IMR-90 (cell line): Measurements from ENCODE around the gene PCDHGA6. TPM values are rescaled to one million over a fixed set of nuclear protein-coding genes. Genes with fewer than 3 reads are reported as not detected.

Source experiments
- ATAC-seq: fragments of 200-7000 bp; cut with Tn5 transposase; 2 replicates; pipeline ENCODE4 v1.9.1; 2020; ENCODE audit warnings: low read depth, mild to moderate bottlenecking, moderate library complexity
- BruUV-seq: library from RNA; stranded (reverse); fragments of 400-500 nt; replicated peaks from 2 replicates; lab custom pipeline; 2021; lab: Mats Ljungman, UMichigan
- CTCF ChIA-PET: fragments of 300-600 bp; formaldehyde crosslinking; extraction: SDS; loops from one replicate; lab custom pipeline; 2021; ENCODE audit warnings: antibody characterized with exemption; lab: Yijun Ruan, JAX
- POLR2A ChIA-PET: fragments of 300-600 bp; sonication (Branson Sonifier 250); formaldehyde crosslinking; loops from one replicate; lab custom pipeline; 2022; ENCODE audit warnings: antibody characterized with exemption; ENCODE audit not compliant: unreplicated experiment; lab: Charles Lee
- DNase-seq: peaks from one replicate; pipeline ENCODE4 v3.0.0; 2013
- H2AFZ ChIP-seq: replicated peaks from 2 replicates; pipeline ENCODE3; 2013; ENCODE audit warnings: low read length, mild to moderate bottlenecking; ENCODE audit not compliant: poor library complexity
- H2AK5ac ChIP-seq: 2 replicates; pipeline ENCODE4 v1.6.1; 2013; ENCODE audit warnings: low read depth, low read length, inconsistent platforms
- H2AK9ac ChIP-seq: replicated peaks from 2 replicates; pipeline ENCODE3; 2013; ENCODE audit warnings: mild to moderate bottlenecking, low read depth, low read length, moderate library complexity; ENCODE audit not compliant: poor library complexity
- H2BK120ac ChIP-seq: 2 replicates; pipeline ENCODE4 v1.6.1; 2013; ENCODE audit warnings: low read depth, low read length, inconsistent platforms
- H2BK15ac ChIP-seq: 3 replicates; pipeline ENCODE4 v1.6.1; 2013; ENCODE audit warnings: low read depth, low read length, inconsistent platforms
- H2BK20ac ChIP-seq: 2 replicates; pipeline ENCODE4 v1.6.1; 2013; ENCODE audit warnings: low read depth, mild to moderate bottlenecking, inconsistent platforms, low read length, moderate library complexity
- H2BK5ac ChIP-seq: 2 replicates; pipeline ENCODE4 v1.6.1; 2013; ENCODE audit warnings: mild to moderate bottlenecking, low read depth, low read length, inconsistent platforms; ENCODE audit not compliant: poor library complexity, severe bottlenecking
- H3K14ac ChIP-seq: replicated peaks from 2 replicates; pipeline ENCODE4 v1.6.1; 2013; ENCODE audit warnings: low read depth, low read length, inconsistent platforms
- H3K18ac ChIP-seq: 2 replicates; pipeline ENCODE4 v1.6.1; 2013; ENCODE audit warnings: low read depth, low read length, control low read depth
- H3K23ac ChIP-seq: 2 replicates; pipeline ENCODE4 v1.6.1; 2013; ENCODE audit warnings: low read depth, low read length, inconsistent platforms
- H3K27ac ChIP-seq: 2 replicates; pipeline ENCODE4 v1.5.1; 2013; ENCODE audit warnings: mild to moderate bottlenecking, control low read depth, low read length; ENCODE audit not compliant: insufficient read depth
- H3K27me3 ChIP-seq: 2 replicates; pipeline ENCODE4 v1.6.1; 2013; ENCODE audit warnings: low read length; ENCODE audit not compliant: control insufficient read depth, insufficient read depth
- H3K36me3 ChIP-seq: 2 replicates; pipeline ENCODE4 v1.6.1; 2013; ENCODE audit warnings: low read length, mixed read lengths; ENCODE audit not compliant: control insufficient read depth, insufficient read depth
- H3K4ac ChIP-seq: 2 replicates; pipeline ENCODE4 v1.6.1; 2013; ENCODE audit warnings: low read depth, low read length, inconsistent platforms
- H3K4me1 ChIP-seq: 2 replicates; pipeline ENCODE4 v1.6.1; 2013; ENCODE audit warnings: low read length, mixed read lengths; ENCODE audit not compliant: control insufficient read depth, insufficient read depth
- H3K4me2 ChIP-seq: 2 replicates; pipeline ENCODE4 v1.6.1; 2013; ENCODE audit warnings: low read depth, mild to moderate bottlenecking, control low read depth, low read length, moderate library complexity
- H3K4me3 ChIP-seq: 2 replicates; pipeline ENCODE4 v1.5.1; 2013; ENCODE audit warnings: low read depth, mild to moderate bottlenecking, control low read depth, low read length, moderate library complexity; ENCODE audit not compliant: insufficient read depth
- H3K56ac ChIP-seq: 2 replicates; pipeline ENCODE4 v1.6.1; 2013; ENCODE audit warnings: low read length, inconsistent platforms; ENCODE audit not compliant: insufficient read depth; ENCODE audit errors: extremely low read depth
- H3K79me1 ChIP-seq, 2 experiments: 2 replicates each; pipeline ENCODE4 v1.6.1; 2013; ENCODE audit warnings: low read length in 2 of 2, inconsistent platforms in 1 of 2, low read depth in 1 of 2
- H3K9ac ChIP-seq: 2 replicates; pipeline ENCODE4 v1.6.1; 2013; ENCODE audit warnings: low read depth, low read length, control low read depth
- H3K9me1 ChIP-seq: 2 replicates; pipeline ENCODE4 v1.6.1; 2013; ENCODE audit warnings: low read length, inconsistent platforms; ENCODE audit not compliant: insufficient read depth
- H3K9me3 ChIP-seq: 2 replicates; pipeline ENCODE4 v1.6.1; 2013; ENCODE audit warnings: low read length; ENCODE audit not compliant: control insufficient read depth, insufficient read depth
- H4K20me1 ChIP-seq: 2 replicates; pipeline ENCODE4 v1.6.1; 2013; ENCODE audit warnings: low read length, inconsistent platforms; ENCODE audit not compliant: insufficient read depth
- H4K5ac ChIP-seq: 2 replicates; pipeline ENCODE4 v1.6.1; 2013; ENCODE audit warnings: mild to moderate bottlenecking, low read depth, low read length, control low read depth
- H4K8ac ChIP-seq, 2 experiments: 2 replicates each; pipeline ENCODE4 v1.6.1; 2013; ENCODE audit warnings: low read depth in 2 of 2, low read length in 2 of 2, control low read depth in 1 of 2, inconsistent platforms in 1 of 2
- H4K91ac ChIP-seq: 2 replicates; pipeline ENCODE4 v1.6.1; 2013; ENCODE audit warnings: low read depth, low read length, inconsistent platforms; ENCODE audit not compliant: insufficient read depth
- CEBPB ChIP-seq: IDR thresholded peaks from 2 replicates; pipeline ENCODE4 v1.6.1; 2012; ENCODE audit warnings: low read depth, low read length, improper control_type of control experiment
- CHD1 ChIP-seq: IDR thresholded peaks from 2 replicates; pipeline ENCODE4 v1.6.1; 2012; ENCODE audit warnings: low read depth, low read length, improper control_type of control experiment
- MAZ ChIP-seq: IDR thresholded peaks from 2 replicates; pipeline ENCODE4 v1.6.1; 2012; ENCODE audit warnings: low read depth, mild to moderate bottlenecking, low read length, improper control_type of control experiment, moderate library complexity, borderline replicate concordance
- MXI1 ChIP-seq: IDR thresholded peaks from 2 replicates; pipeline ENCODE4 v1.6.1; 2012; ENCODE audit warnings: low read depth, mild to moderate bottlenecking, low read length, moderate library complexity, borderline replicate concordance
- POLR2A ChIP-seq: IDR thresholded peaks from 2 replicates; pipeline ENCODE4 v1.6.1; 2012; ENCODE audit warnings: mild to moderate bottlenecking, low read depth, low read length
- RCOR1 ChIP-seq: IDR thresholded peaks from 2 replicates; pipeline ENCODE4 v1.6.1; 2012; ENCODE audit warnings: mild to moderate bottlenecking, low read length, improper control_type of control experiment; ENCODE audit not compliant: insufficient replicate concordance
- RFX5 ChIP-seq: IDR thresholded peaks from 2 replicates; pipeline ENCODE4 v1.8.0; 2012; ENCODE audit warnings: low read depth, mild to moderate bottlenecking, low read length, moderate library complexity
- USF2 ChIP-seq: fragments of 150-350 bp; IDR thresholded peaks from 2 replicates; pipeline ENCODE4 v1.6.1; 2017; ENCODE audit warnings: mild to moderate bottlenecking, antibody characterized with exemption, low read length, low read depth
- WGBS, 2 experiments: methylation state at CpG; one replicate each; pipeline versions ENCODE4 v1.1.5 to v1.1.7; 2013; ENCODE audit warnings: missing lambda C conversion rate in 2 of 2; ENCODE audit not compliant: insufficient read length in 1 of 2; ENCODE audit errors: extremely low coverage in 2 of 2; 5-methylcytosine and 5-hydroxymethylcytosine counted together
- dilution Hi-C: fragments of 300-500 bp; cut with HindIII; formaldehyde crosslinking; loops from one replicate; pipeline ENCODE4 v1.14.3; 2018; ENCODE audit warnings: low sequenced_read_pairs; ENCODE audit not compliant: unreplicated experiment
- in situ Hi-C: fragments of 300-500 bp; cut with MboI; formaldehyde crosslinking; loops from 3 replicates; pipeline ENCODE4 v1.14.3; 2019; ENCODE audit warnings: low sequenced_read_pairs, inconsistent platforms, mixed read lengths
- intact Hi-C: fragments of 100-400 bp; cut with micrococcal nuclease; formaldehyde crosslinking; loops from 2 replicates; pipeline ENCODE4 v1.10.0; 2022
- polyA plus RNA-seq, 3 experiments: library from polyadenylated mRNA; depleted of rRNA; stranded (reverse); fragments of >200 nt; gene quantifications; 2 replicates each; pipeline ENCODE4 v1.2.3, GENCODE V29; 2012; ENCODE audit warnings: low replicate concordance in 1 of 3
- total RNA-seq: library from RNA; depleted of rRNA; stranded (reverse); fragments of >200 nt; gene quantifications from 2 replicates; pipeline ENCODE4 v1.2.3, GENCODE V29; 2012

The PCDHGA6 gene
- total and polyA plus RNA-seq, 2 of the 4 experiments (the other 2 are of a cell fraction) = 4.1 to 4.7 TPM

- Histone ChIP-seq H4K20me1 (no peaks in the 10 kb centered on the region), H3K14ac (no peak overlapping the region), H2BK15ac (no peak overlapping the region), H3K4me1 (no peaks in the 10 kb centered on the region), H3K9me1 (no peaks in the 10 kb centered on the region), H3K4ac (no peak overlapping the region), H4K5ac (no peak overlapping the region), H4K91ac (no peak overlapping the region), H2BK5ac (no peak overlapping the region), H3K56ac (no peak overlapping the region), H2BK20ac (no peak overlapping the region), H3K18ac (no peak overlapping the region), H3K9ac (no peak overlapping the region), H2AFZ (no peak overlapping the region), H3K27me3 (no peaks in the 10 kb centered on the region), H3K27ac (no peak overlapping the region), H2BK120ac (no peak overlapping the region), H4K8ac (no peak overlapping the region), H3K4me2 (no peak overlapping the region), H3K36me3 (peaks cover 3% of the 10 kb centered on the region; the same call in 1 of the 2 replicates), H3K79me1 (no peaks in the 10 kb centered on the region), H3K9me3 (peaks cover 60% of the 10 kb centered on the region), H3K23ac (no peak overlapping the region), H2AK5ac (no peak overlapping the region), H3K4me3 (no peak overlapping the region), H2AK9ac (no peak overlapping the region)
- BruUV-seq = TSS peak; percentile 8
- TF ChIP-seq POLR2A (no peak), MAZ (no peak), USF2 (no peak), CEBPB (no peak), RFX5 (no peak), MXI1 (no peak), RCOR1 (no peak), CHD1 (no peak)
- dilution Hi-C loops = no loop called here
- in situ Hi-C loops = no loop called here
- intact Hi-C loops = no loop called here
- no CpG with 5 or more reads among the region's 5 CpGs for WGBS, 2 experiments
- ChIA-PET CTCF (no interaction called here), POLR2A (no interaction called here)
- no peak for ATAC-seq
- no peak for DNase-seq
These were observed 17.6 kb upstream of the PCDHGA6 start for GRCh38 chr5:141356133-141356532.
